ENCODE data around the gene GLDC. TPM values are rescaled to one million over a fixed set of nuclear protein-coding genes. Genes with fewer than 3 reads are reported as not detected.
"Not testable (repeated sequence)": the region's sequence is repeated elsewhere in the genome, so short reads cannot be mapped to it uniquely, and the experiment has no call there.

The GLDC gene
- total RNA-seq, 1 donor: 0.21 TPM

GRCh38 chr9:6673326-6674025 is 27.9 kb upstream of the GLDC start:
- H3K4me1 ChIP-seq (ENCODE audit: insufficient read depth, low read length): no peaks in the 10 kb centered on the region
- H3K27me3 ChIP-seq (ENCODE audit: insufficient read depth, low read length): no peaks in the 10 kb centered on the region
- H3K4me3 ChIP-seq (ENCODE audit: low read length): no peak overlapping the region
- no peaks in the 10 kb centered on the region for H3K9me3 ChIP-seq (ENCODE audit: low read depth, low read length)

GRCh38 chr9:6672118-6672517 is 26.6 kb upstream of the GLDC start:
- no peak overlapping the region for H3K4me3 ChIP-seq (ENCODE audit: low read length)
- H3K27me3 ChIP-seq (ENCODE audit: insufficient read depth, low read length): no peaks in the 10 kb centered on the region
- no peaks in the 10 kb centered on the region for H3K4me1 ChIP-seq (ENCODE audit: insufficient read depth, low read length)
- no peaks in the 10 kb centered on the region for H3K9me3 ChIP-seq (ENCODE audit: low read depth, low read length)

DNA sequence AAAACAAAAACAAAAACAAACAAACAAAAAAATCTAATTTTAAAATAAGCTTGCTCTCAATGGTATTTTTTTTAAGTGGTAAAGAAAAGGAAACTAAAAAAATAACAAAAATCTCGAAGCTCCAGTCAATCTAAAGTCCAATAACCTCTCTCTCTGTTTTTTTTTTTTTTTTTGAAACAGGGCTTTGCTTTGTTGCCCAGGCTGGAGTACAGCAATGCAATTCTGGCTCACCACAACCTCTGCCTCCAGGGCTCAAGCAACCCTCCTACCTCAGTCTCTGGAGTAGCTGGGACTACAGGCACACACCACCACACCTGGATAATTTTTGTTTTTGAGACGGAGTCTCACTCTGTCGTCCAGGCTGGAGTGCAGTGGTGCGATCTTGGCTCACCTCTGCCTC is 25.9 kb upstream of the GLDC start:
- no peaks in the 10 kb centered on the region for H3K4me1 ChIP-seq (ENCODE audit: insufficient read depth, low read length)
- H3K27me3 ChIP-seq (ENCODE audit: insufficient read depth, low read length): no peaks in the 10 kb centered on the region
- no peaks in the 10 kb centered on the region for H3K9me3 ChIP-seq (ENCODE audit: low read depth, low read length)
- no peak overlapping the region for H3K4me3 ChIP-seq (ENCODE audit: low read length)

GRCh38 chr9:6669881-6670280 is 24.4 kb upstream of the GLDC start:
- no peaks in the 10 kb centered on the region for H3K4me1 ChIP-seq (ENCODE audit: insufficient read depth, low read length)
- no peaks in the 10 kb centered on the region for H3K27me3 ChIP-seq (ENCODE audit: insufficient read depth, low read length)
- no peaks in the 10 kb centered on the region for H3K9me3 ChIP-seq (ENCODE audit: low read depth, low read length)
- no peak overlapping the region for H3K4me3 ChIP-seq (ENCODE audit: low read length)

DNA sequence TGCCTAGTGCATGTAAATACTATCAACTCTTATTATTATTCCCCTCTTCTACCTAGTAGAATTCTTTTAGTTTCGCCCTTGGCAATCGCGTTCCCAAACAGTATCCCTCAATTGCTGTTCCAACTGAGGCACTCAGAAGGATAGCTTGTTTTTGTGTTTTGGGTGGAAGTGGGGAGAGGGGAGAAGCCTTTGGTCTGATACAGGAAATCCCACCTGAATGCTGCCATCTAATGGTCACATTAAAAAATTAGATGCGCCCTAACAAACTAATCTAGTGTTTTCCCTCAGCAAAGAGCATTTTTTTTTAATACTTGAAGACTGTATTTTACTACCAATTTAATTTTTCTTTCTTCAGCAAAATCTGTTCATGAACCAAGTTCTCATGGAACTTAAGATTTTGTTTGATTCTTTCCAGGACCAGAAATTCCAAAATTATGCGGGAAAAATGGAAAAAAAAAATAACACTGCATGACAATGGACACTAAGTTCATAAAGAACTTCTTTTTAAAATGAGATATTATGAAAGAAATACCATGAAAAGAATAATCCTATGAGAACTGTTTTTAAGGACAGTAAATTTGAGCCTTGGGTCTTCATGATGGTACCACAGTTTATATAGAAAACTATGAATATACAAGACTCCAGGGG is 22.2 kb upstream of the GLDC start:
- H3K9me3 ChIP-seq (ENCODE audit: low read depth, low read length): no peaks in the 10 kb centered on the region
- H3K4me3 ChIP-seq (ENCODE audit: low read length): no peak overlapping the region
- H3K27me3 ChIP-seq (ENCODE audit: insufficient read depth, low read length): no peaks in the 10 kb centered on the region
- no peaks in the 10 kb centered on the region for H3K4me1 ChIP-seq (ENCODE audit: insufficient read depth, low read length)

GRCh38 chr9:6667080-6667479 is 21.6 kb upstream of the GLDC start:
- no peaks in the 10 kb centered on the region for H3K4me1 ChIP-seq (ENCODE audit: insufficient read depth, low read length)
- H3K4me3 ChIP-seq (ENCODE audit: low read length): no peak overlapping the region
- no peaks in the 10 kb centered on the region for H3K9me3 ChIP-seq (ENCODE audit: low read depth, low read length)
- H3K27me3 ChIP-seq (ENCODE audit: insufficient read depth, low read length): no peaks in the 10 kb centered on the region

GRCh38 chr9:6665628-6666027 is 20.1 kb upstream of the GLDC start:
- no peaks in the 10 kb centered on the region for H3K27me3 ChIP-seq (ENCODE audit: insufficient read depth, low read length)
- H3K4me1 ChIP-seq (ENCODE audit: insufficient read depth, low read length): no peaks in the 10 kb centered on the region
- H3K4me3 ChIP-seq (ENCODE audit: low read length): no peak overlapping the region
- H3K9me3 ChIP-seq (ENCODE audit: low read depth, low read length): no peaks in the 10 kb centered on the region

- no peaks in the 10 kb centered on the region for H3K9me3 ChIP-seq (ENCODE audit: low read depth, low read length)
- no peak overlapping the region for H3K4me3 ChIP-seq (ENCODE audit: low read length)
- no peaks in the 10 kb centered on the region for H3K4me1 ChIP-seq (ENCODE audit: insufficient read depth, low read length)
- H3K27me3 ChIP-seq (ENCODE audit: insufficient read depth, low read length): no peaks in the 10 kb centered on the region
Observed at GRCh38 chr9:6664204-6664680, 18.7 kb upstream of the GLDC start.

DNA sequence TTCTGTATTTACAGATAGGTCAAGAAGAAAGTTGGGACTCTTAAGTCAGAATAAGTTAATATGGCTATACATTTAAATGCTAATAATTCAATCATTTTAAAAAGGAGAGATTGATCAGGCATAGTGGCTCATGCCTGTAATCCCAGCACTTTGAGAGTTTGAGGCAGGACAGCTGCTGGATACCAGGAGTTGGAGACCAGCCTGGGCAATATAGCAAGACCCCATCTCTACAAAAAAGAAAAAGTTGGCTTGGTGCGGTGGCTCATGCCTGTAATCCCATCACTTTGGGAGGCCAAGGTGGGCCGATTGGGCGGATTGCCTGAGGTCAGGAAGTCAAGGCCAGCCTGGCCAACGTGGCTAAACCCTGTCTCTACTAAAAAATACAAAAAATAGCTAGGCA is 15.0 kb upstream of the GLDC start:
- Histone ChIP-seq H3K4me1 (ENCODE audit: insufficient read depth, low read length) (no peaks in the 10 kb centered on the region), H3K27me3 (ENCODE audit: insufficient read depth, low read length) (no peaks in the 10 kb centered on the region), H3K9me3 (ENCODE audit: low read depth, low read length) (no peaks in the 10 kb centered on the region), H3K4me3 (ENCODE audit: low read length) (no peak overlapping the region)

GRCh38 chr9:6658628-6659353 is 13.3 kb upstream of the GLDC start:
- no peaks in the 10 kb centered on the region for H3K4me1 ChIP-seq (ENCODE audit: insufficient read depth, low read length)
- no peak overlapping the region for H3K4me3 ChIP-seq (ENCODE audit: low read length)
- no peaks in the 10 kb centered on the region for H3K9me3 ChIP-seq (ENCODE audit: low read depth, low read length)
- no peaks in the 10 kb centered on the region for H3K27me3 ChIP-seq (ENCODE audit: insufficient read depth, low read length)

DNA sequence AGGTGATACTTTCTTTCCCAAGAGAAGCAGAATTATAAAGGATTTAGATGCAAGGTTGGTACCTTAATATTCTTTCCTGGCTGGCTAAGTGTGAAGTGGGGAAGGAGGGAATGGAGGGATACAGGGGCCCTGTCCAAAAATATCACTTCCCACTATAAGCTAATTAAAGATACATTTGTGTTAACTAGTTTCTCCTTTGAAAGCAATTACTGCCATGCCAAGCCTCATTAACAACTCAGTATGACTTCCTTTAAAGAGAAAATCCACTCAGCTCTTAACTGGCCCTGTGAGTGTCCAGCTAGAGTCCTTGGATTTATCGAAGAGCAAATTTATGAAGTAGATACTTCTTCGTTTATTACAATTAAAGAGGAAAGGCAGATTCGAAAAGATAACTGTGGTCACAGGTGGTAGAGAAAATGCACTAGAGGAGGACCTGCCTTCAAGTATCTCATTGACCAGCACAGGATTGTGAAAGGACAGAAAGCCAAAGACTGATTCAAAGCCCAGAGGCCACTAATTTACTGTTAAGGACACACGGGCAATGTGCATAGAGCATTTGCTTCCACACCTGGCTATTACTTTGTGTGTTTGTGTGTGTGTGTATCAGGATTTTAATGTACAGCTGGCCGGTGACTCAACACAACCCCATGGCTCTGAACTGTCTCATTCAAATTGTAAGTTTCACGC is 11.2 kb upstream of the GLDC start:
- Histone ChIP-seq H3K27me3 (ENCODE audit: insufficient read depth, low read length) (no peaks in the 10 kb centered on the region), H3K4me1 (ENCODE audit: insufficient read depth, low read length) (no peaks in the 10 kb centered on the region), H3K9me3 (ENCODE audit: low read depth, low read length) (no peaks in the 10 kb centered on the region), H3K4me3 (ENCODE audit: low read length) (no peak overlapping the region)

GRCh38 chr9:6655036-6655435 is 9.5 kb upstream of the GLDC start:
- Histone ChIP-seq H3K4me1 (ENCODE audit: insufficient read depth, low read length) (no peaks in the 10 kb centered on the region), H3K4me3 (ENCODE audit: low read length) (no peak overlapping the region), H3K27me3 (ENCODE audit: insufficient read depth, low read length) (no peaks in the 10 kb centered on the region), H3K9me3 (ENCODE audit: low read depth, low read length) (no peaks in the 10 kb centered on the region)

DNA sequence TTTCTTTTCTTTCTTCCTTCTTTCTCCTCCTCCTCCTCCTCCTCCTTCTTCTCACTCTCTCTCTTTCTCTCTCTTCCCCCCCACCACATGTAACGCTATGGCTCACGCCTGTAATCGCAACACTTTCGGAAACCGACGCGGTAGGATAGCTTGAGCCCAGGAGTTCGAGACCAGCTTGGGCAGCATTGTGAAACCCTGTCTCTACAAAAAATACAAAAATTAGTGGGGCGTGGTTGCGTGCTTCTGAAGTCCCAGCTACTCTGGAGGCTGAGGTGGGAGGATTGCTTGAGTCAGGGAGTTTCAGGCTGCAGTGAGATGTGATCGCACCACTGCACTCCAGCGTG is 736 bp upstream of the GLDC start:
- Histone ChIP-seq H3K9me3 (ENCODE audit: low read depth, low read length) (no peaks in the 10 kb centered on the region), H3K27me3 (ENCODE audit: insufficient read depth, low read length) (peaks cover 59% of the 10 kb centered on the region), H3K4me3 (ENCODE audit: low read length) (no peak overlapping the region), H3K4me1 (ENCODE audit: insufficient read depth, low read length) (peaks cover 18% of the 10 kb centered on the region)

DNA sequence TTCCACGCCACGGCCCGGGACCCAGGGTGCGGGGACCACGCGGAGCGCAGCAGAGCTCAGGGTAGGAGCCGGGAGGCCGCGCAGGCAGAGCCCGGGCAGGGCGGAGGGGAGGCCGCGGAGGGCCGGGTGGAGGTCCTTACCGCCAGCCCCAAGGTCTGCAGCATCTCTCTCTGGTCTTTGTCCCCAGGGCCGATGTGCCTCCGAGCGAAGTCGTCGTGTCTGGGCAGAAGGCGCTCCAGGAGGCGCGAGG is 499 bp downstream of the GLDC start:
- not testable (repeated sequence) for H3K9me3 ChIP-seq (ENCODE audit: low read depth, low read length); H3K4me3 ChIP-seq (ENCODE audit: low read length)
- peaks cover 18% of the 10 kb centered on the region for H3K4me1 ChIP-seq (ENCODE audit: insufficient read depth, low read length)
- H3K27me3 ChIP-seq (ENCODE audit: insufficient read depth, low read length): peaks cover 63% of the 10 kb centered on the region

GRCh38 chr9:6644346-6645104 is 1.0 kb downstream of the GLDC start:
- Histone ChIP-seq H3K4me3 (ENCODE audit: low read length) (no peak overlapping the region), H3K4me1 (ENCODE audit: insufficient read depth, low read length) (peaks cover 18% of the 10 kb centered on the region), H3K27me3 (ENCODE audit: insufficient read depth, low read length) (peaks cover 63% of the 10 kb centered on the region), H3K9me3 (ENCODE audit: low read depth, low read length) (no peaks in the 10 kb centered on the region)
